NCI-H187 treated with DMSO at 0.1 percent for 48 hours (cell line): ENCODE measurements around the gene LTBP1.
A peak's percentile ranks its signal among the peaks of the same experiment; 100 is the strongest.
"Not testable (repeated sequence)": the region's sequence is repeated elsewhere in the genome, so short reads cannot be mapped to it uniquely, and the experiment has no call there.

Experiments used
- DNase-seq: peaks from one replicate; lab custom pipeline; 2025; lab: John Stamatoyannopoulos, UW

Gene LTBP1

GRCh38 chr2:33343387-33343895, 396.7 kb downstream of the LTBP1 start:
- DNase-seq: no peak

- DNase-seq: no peak
Measured at GRCh38 chr2:33344230-33344629, 397.5 kb downstream of the LTBP1 start.

DNA sequence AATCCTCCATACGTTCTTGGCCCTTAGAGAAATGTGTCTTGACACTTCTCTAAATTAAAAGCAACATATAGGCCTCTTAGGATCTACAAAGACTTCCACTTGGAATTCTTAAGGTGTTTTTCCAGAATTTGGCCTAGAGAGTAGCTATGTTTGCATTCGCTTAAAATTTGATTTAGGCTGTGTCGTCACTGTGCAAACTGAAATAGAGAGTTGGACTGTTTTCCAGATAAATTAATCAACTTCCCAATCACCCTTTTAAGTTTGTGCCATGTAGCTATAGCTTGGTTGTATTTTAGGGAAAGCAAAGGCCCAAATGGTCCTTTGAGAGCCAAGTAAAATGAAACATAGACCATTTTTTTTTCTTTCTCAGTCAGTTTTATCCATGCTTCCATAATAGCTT, 401.1 kb downstream of the LTBP1 start:
- DNase-seq: no peak

- DNase-seq: no peak
Measured at GRCh38 chr2:33350632-33351031, 403.9 kb downstream of the LTBP1 start.

- no peak for DNase-seq
Measured at GRCh38 chr2:33351781-33352180, 405.0 kb downstream of the LTBP1 start.

GRCh38 chr2:33354981-33355380, 408.2 kb downstream of the LTBP1 start:
- DNase-seq: no peak

DNA sequence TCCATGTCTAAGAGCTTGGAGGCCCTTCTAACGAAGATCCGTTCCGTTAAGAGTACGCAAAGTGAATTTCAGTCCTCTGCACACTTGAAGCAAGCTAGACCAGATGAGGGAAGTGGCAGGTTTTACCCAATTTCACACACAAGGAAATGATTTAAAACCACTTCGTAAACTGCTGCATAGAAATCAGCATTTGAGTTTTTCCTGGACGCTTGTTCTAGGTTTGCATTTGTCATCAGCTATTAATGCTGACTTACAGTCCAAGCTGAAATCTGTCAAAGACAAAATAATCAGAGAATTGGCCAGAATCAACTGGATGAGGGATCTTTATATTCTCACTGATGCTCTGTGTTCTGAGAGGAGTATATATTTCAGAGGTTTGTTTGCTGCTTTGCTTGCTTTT, 412.1 kb downstream of the LTBP1 start:
- DNase-seq: no peak

GRCh38 chr2:33363325-33364298, 416.9 kb downstream of the LTBP1 start:
- DNase-seq: no peak

- no peak for DNase-seq
Measured at GRCh38 chr2:33365264-33365970, 418.7 kb downstream of the LTBP1 start.

- no peak for DNase-seq
Measured at GRCh38 chr2:33366473-33366872, 419.7 kb downstream of the LTBP1 start.

GRCh38 chr2:33368524-33368923, 421.8 kb downstream of the LTBP1 start:
- DNase-seq: not testable (repeated sequence)

GRCh38 chr2:33369191-33369590, 422.4 kb downstream of the LTBP1 start:
- no peak for DNase-seq

GRCh38 chr2:33370636-33371265, 424.0 kb downstream of the LTBP1 start:
- DNase-seq: no peak

DNA sequence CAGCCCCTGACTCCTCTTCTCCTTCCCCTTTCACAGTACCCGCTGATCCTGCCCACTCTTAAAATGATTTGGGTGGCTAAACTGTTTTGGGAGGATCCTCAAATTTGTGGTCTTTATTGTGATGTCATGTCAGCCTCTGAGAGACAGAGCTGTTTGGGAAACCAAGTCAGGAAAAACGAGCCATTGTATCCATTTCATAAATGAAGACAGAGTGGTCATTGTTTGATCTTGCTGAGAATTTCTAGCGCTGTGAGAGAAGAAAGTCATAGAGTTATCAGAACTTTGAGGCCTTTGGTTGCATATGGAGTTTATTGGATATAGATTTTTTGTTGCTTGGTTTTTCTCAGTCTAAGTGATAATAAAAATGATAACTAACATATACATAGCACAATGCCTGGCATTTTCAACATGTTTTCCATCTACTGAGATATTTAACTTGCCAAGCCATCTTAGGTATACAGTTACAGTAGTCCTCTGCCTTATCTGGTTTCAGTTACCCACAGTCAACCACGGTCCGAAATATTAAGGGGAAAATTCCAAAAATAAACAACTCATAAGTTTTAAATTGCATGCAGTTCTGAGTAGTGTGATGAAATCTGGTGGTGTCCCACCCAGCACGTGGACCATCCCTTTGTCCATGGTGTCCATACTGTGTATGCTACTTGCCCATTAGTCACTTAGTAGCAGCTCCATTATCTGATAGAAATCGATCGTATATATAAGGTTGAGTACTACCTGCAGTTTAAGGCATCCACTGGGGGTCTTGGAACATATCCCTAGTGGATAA, 424.7 kb downstream of the LTBP1 start:
- DNase-seq: no peak

- DNase-seq: peak; percentile 31
Measured at GRCh38 chr2:33372940-33373553, 426.3 kb downstream of the LTBP1 start.

GRCh38 chr2:33373986-33374385, 427.2 kb downstream of the LTBP1 start:
- no peak for DNase-seq

DNA sequence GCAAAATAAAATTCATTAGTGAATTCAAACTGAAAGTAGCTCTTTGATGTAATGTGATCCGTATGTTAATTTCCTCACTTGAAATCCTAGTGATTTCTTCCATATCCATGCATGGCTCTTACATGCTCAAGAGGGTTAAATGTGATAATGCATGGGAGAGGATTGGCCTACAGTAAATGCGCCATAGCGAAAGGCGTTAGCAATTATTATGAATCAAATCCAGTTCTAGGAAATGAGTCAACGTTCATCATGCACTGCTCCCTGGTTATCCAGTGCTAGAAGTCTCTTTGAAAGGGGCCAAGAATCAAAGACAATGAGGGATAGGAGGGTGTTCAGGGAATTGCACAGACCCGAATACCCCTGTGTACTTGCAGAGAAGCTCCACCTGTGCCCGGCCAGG, 428.3 kb downstream of the LTBP1 start:
- DNase-seq: no peak

- no peak for DNase-seq
Measured at GRCh38 chr2:33377048-33377447, 430.3 kb downstream of the LTBP1 start.

- no peak for DNase-seq
Measured at GRCh38 chr2:33378556-33379210, 431.9 kb downstream of the LTBP1 start.

DNA sequence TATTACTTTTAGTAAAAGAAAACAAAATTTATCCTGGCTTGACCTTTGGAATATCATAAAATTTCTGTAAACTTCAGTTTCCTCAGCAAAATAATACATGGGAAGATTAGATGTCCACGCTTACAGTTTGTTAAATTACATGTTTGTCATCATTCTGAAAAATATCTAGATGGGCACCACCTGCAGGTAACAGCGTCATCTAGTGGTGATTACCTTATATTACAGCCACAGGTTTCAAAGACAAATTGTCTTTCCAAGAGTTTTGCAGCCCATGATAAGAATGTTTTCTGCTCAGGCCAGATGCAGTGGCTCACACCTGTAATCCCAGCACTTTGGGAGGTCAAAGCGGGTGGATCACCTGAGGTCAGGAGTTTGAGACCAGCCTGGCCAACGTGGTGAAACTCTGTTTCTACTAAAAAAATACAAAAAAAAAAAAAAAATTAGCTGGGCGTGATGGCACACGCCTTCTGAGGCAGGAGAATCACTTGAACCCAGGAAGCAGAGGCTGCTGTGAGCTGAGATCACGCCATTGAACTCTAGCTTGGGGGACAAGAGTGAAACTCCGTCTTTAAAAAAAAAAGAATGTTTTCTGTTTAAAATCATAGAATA, 433.4 kb downstream of the LTBP1 start:
- no peak for DNase-seq
